ENCODE results near the gene RAX2.

GRCh38 chr19:3778104-3778867, 6.3 kb upstream of the RAX2 start:
- no peak for TF ChIP-seq CTCF (IDR thresholded peaks at IDR 0.05 in 8 of 11, conservative IDR thresholded peaks at IDR 0.05 in 3 of 11)
- no peak for TF ChIP-seq POLR2A (IDR thresholded peaks at IDR 0.05)
- TF ChIP-seq POLR2AphosphoS5 (IDR thresholded peaks at IDR 0.05), result no peak
